Immature natural killer cell (primary cell): Measurements from ENCODE around the gene RANGAP1. TPM values are rescaled to one million over a fixed set of nuclear protein-coding genes. Genes with fewer than 3 reads are reported as not detected.

ENCODE experiments used
- DNase-seq, 3 donors: peaks; one replicate each; pipeline ENCODE4 v3.0.0; 2022; ENCODE audit warnings: mixed read lengths in 1 of 3
- H3K27ac Mint-ChIP-seq, 6 donors: one replicate each; pipeline ENCODE4 v1.8.0; 2020; ENCODE audit warnings: mixed read lengths in 6 of 6, mild to moderate bottlenecking in 5 of 6, inconsistent platforms in 4 of 6, moderate library complexity in 3 of 6
- H3K27me3 Mint-ChIP-seq, 3 donors: one replicate each; pipeline ENCODE4 v1.8.0; 2020 to 2021; ENCODE audit warnings: low read depth in 3 of 3, mild to moderate bottlenecking in 3 of 3, mixed read lengths in 3 of 3, moderate library complexity in 3 of 3, inconsistent platforms in 1 of 3
- H3K36me3 Mint-ChIP-seq, 3 donors: one replicate each; pipeline ENCODE4 v1.8.0; 2020; ENCODE audit warnings: mixed read lengths in 3 of 3, inconsistent platforms in 2 of 3, mild to moderate bottlenecking in 2 of 3
- H3K4me1 Mint-ChIP-seq, 2 donors: one replicate each; pipeline ENCODE4 v1.8.0; 2020; ENCODE audit warnings: inconsistent platforms in 2 of 2, mild to moderate bottlenecking in 2 of 2, mixed read lengths in 2 of 2, moderate library complexity in 1 of 2
- H3K4me3 Mint-ChIP-seq, 5 donors: one replicate each; pipeline ENCODE4 v1.8.0; 2020; ENCODE audit warnings: mild to moderate bottlenecking in 5 of 5, mixed read lengths in 5 of 5, inconsistent platforms in 3 of 5, moderate library complexity in 3 of 5
- H3K9me3 Mint-ChIP-seq, 6 donors: one replicate each; pipeline ENCODE4 v1.8.0; 2020; ENCODE audit warnings: mild to moderate bottlenecking in 6 of 6, mixed read lengths in 6 of 6, inconsistent platforms in 4 of 6, moderate library complexity in 3 of 6
- polyA plus RNA-seq, 3 donors: library from polyadenylated mRNA; unstranded; fragments of 300-500 nt; fragmentation: Illumina TruSeq; gene quantifications; one replicate each; pipeline ENCODE4 v1.2.3, GENCODE V29; 2021

The RANGAP1 gene
- polyA plus RNA-seq, 3 donors from 2014 or later: 10.4 to 29.9 (median 15.6) TPM

DNA sequence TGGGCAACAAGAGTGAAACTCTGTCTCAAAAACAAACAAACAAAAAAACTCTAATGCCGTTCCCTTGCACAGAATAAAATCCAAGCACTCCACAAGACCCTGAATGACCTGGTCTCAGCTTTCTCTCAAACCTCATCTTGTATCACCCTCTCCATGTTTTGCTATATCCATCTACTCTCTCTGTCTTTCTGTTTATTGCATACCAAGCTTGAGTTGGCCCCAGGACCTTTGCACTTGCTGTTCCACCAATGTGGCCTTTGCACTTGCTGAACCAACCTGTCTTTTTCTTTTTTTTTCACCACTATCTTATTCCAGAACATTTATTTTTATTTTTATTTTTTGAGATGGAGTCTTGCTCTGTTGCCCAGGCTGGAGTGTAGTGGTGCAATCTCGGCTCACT is 82.9 kb downstream of the RANGAP1 start:
- Mint-ChIP-seq H3K9me3 (no peaks in the 10 kb centered on the region), H3K36me3 (no peaks in the 10 kb centered on the region), H3K27ac (no peak overlapping the region), H3K27me3 (peaks cover 9 to 17% (median 16%) of the 10 kb centered on the region in 3 donors), H3K4me1 (peaks cover 20 to 38% of the 10 kb centered on the region in 2 donors), H3K4me3 (no peak overlapping the region)
- DNase-seq: no peak

DNA sequence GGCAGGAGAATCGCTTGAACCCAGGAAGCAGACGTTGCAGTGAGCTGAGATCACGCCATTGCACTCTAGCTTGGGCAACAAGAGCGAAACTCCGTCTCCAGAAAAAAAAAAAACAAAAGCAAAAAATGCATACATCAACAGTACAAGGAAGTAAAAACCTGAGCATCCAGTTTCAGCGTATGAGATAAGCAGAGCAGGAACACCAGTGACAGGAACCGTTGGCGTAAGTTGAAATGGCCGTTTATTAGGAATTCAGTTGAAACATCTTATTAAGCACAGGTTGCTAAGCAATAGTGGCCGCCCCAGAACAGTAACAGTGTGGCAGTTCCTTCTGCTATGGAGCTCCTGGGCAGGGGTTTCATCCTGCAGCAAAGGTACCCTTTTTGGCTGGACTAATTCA is 84.8 kb downstream of the RANGAP1 start:
- peaks cover 9 to 17% (median 16%) of the 10 kb centered on the region in 3 donors for H3K27me3 Mint-ChIP-seq
- no peak overlapping the region for H3K27ac Mint-ChIP-seq
- H3K36me3 Mint-ChIP-seq: no peaks in the 10 kb centered on the region
- no peak overlapping the region for H3K4me3 Mint-ChIP-seq
- no peak for DNase-seq
- H3K9me3 Mint-ChIP-seq: no peaks in the 10 kb centered on the region
- peaks cover 26 to 32% of the 10 kb centered on the region in 2 donors for H3K4me1 Mint-ChIP-seq

GRCh38 chr22:41198027-41198580 is 87.9 kb downstream of the RANGAP1 start:
- DNase-seq: peak in 1 of 3 donors; percentile 12
- Mint-ChIP-seq H3K4me3 (peak overlapping the region; percentile 89 to 93 (median 92)), H3K9me3 (no peaks in the 10 kb centered on the region), H3K27me3 (peaks cover 0 to 11% (median 7%) of the 10 kb centered on the region in 3 donors), H3K4me1 (peaks cover 11 to 12% of the 10 kb centered on the region in 2 donors), H3K27ac (peak overlapping the region in 4 of 6 donors; percentile 25 to 70 (median 47)), H3K36me3 (no peaks in the 10 kb centered on the region)

GRCh38 chr22:41197038-41197972 is 88.7 kb downstream of the RANGAP1 start:
- DNase-seq: peak; percentile 72 to 77 (median 77)
- Mint-ChIP-seq H3K4me1 (peaks cover 11 to 12% of the 10 kb centered on the region in 2 donors), H3K36me3 (no peaks in the 10 kb centered on the region), H3K4me3 (peak overlapping the region; percentile 89 to 93 (median 92)), H3K27me3 (peaks cover 0 to 11% (median 7%) of the 10 kb centered on the region in 3 donors), H3K9me3 (no peaks in the 10 kb centered on the region), H3K27ac (peak overlapping the region in 3 of 6 donors; percentile 25 to 70 (median 27))

Other genes with a start within 250 kb of the RANGAP1 start
- 10 to 100 TPM in 1 of 3 donors, 1 to 10 TPM in 2; 4.6 to 23.1 (median 8.6) TPM for gene EP300, start 193.6 kb downstream of the RANGAP1 start, polyA plus RNA-seq
- gene L3MBTL2, start 80.9 kb downstream of the RANGAP1 start, polyA plus RNA-seq: 10 to 100 TPM; 26.6 to 32.2 (median 30.5) TPM
- gene CHADL, start 45.3 kb downstream of the RANGAP1 start, polyA plus RNA-seq: under 1 TPM in 2 of 3 donors, not detected in 1; 0.32 to 0.90 TPM
- 1 to 10 TPM in 1 of 3 donors, under 1 TPM in 1, not detected in 1; 0.33 to 2.4 TPM for gene ZC3H7B, start 15.3 kb upstream of the RANGAP1 start, polyA plus RNA-seq
- gene TEF, start 95.8 kb upstream of the RANGAP1 start, polyA plus RNA-seq: 1 to 10 TPM; 1.4 to 3.8 (median 1.8) TPM
- gene TOB2, start 160.6 kb upstream of the RANGAP1 start, polyA plus RNA-seq: 10 to 100 TPM in 1 of 3 donors, 1 to 10 TPM in 2; 5.9 to 23.6 (median 8.6) TPM
- gene PHF5A, start 182.5 kb upstream of the RANGAP1 start, polyA plus RNA-seq: 10 to 100 TPM; 26.4 to 31.0 (median 29.9) TPM
- 100 to 1,000 TPM in 2 of 3 donors, 10 to 100 TPM in 1; 77.1 to 115 (median 111) TPM for gene ACO2, start 182.9 kb upstream of the RANGAP1 start, polyA plus RNA-seq